ENCODE data around the gene LMF1.

- TF ChIP-seq TBP (IDR thresholded peaks at IDR 0.05; ENCODE audit: low read depth, low read length) (no peak), CTCF (IDR thresholded peaks at IDR 0.05; ENCODE audit: control extremely low read depth in 1 of 3, insufficient read depth in 1 of 3, low read depth in 1 of 3, low read length in 3 of 3) (no peak), CEBPB (IDR thresholded peaks at IDR 0.05; ENCODE audit: low read depth, low read length) (no peak), CREB1 (IDR thresholded peaks at IDR 0.05) (no peak), YY1 (IDR thresholded peaks at IDR 0.05; ENCODE audit: low read depth, low read length) (no peak), HDAC2 (IDR thresholded peaks at IDR 0.05; ENCODE audit: borderline replicate concordance in 1 of 2, low read depth in 2 of 2, low read length in 2 of 2) (no peak), JUN (IDR thresholded peaks at IDR 0.05; ENCODE audit: low read depth, low read length) (no peak), ATF3 (IDR thresholded peaks at IDR 0.05; ENCODE audit: insufficient read depth, low read depth, low read length) (no peak), POLR2A (IDR thresholded peaks at IDR 0.05; ENCODE audit: control extremely low read depth in 1 of 2, low read depth in 2 of 2, low read length in 2 of 2) (no peak), RFX5 (IDR thresholded peaks at IDR 0.05; ENCODE audit: borderline replicate concordance, low read depth, low read length) (no peak), SIN3A (conservative IDR thresholded peaks at IDR 0.05 in 1 of 2, IDR thresholded peaks at IDR 0.05 in 1 of 2; ENCODE audit: low read depth in 1 of 2, low read length in 2 of 2) (no peak), HDAC6 (IDR thresholded peaks at IDR 0.05; ENCODE audit: low read depth, low read length) (no peak)
Observed at GRCh38 chr16:929227-930073, 41.3 kb downstream of the LMF1 start.

Measured in H1 (cell line).